Measurements from ENCODE around the gene DHX57.

DNA sequence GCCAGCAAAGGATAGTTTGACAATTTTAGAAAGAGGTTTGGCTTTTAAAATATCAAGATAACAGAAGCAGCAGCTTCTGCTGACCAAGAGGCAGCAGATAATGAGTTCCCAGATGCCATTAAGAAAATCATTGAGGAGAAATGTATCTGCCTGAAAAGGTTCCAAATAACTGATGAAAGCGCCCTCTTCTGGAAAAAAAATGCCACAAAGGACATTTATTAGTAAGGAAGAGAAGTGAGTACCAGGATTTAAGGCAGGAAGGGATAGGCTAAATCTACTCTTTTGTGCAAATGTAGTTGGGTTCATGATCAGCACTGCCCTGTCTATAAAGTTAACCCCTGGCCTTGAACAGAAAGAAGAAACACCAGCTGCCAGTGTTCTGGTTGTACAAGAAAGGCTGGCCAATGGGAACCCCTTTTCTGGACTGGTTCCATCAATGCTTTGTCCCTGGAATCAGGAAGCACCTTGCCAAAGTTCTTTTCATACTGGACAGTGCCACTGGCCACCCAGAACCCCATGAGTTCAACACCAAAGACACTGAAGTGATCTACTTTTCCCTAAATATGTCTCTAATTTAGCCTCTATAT, 40.6 kb downstream of the DHX57 start:
- TF ChIP-seq POLR2A (IDR thresholded peaks at IDR 0.05; ENCODE audit: low read length) = no peak
- no peak for TF ChIP-seq GATA1 (IDR thresholded peaks at IDR 0.05; ENCODE audit: low read depth, low read length)
